ENCODE results near the gene TIAM2.
"Not testable (repeated sequence)": the region's sequence is repeated elsewhere in the genome, so short reads cannot be mapped to it uniquely, and the experiment has no call there.

The TIAM2 gene

GRCh38 chr6:154993026-154993425, 2.1 kb upstream of the TIAM2 start:
- no peak for DNase-seq

- DNase-seq, result no peak
Measured at GRCh38 chr6:154993710-154994109, 1.4 kb upstream of the TIAM2 start.

GRCh38 chr6:154994836-154995253, 270 bp upstream of the TIAM2 start:
- DNase-seq, result no peak

GRCh38 chr6:154996016-154996590, 988 bp downstream of the TIAM2 start:
- no peak for DNase-seq

GRCh38 chr6:154996841-154997311, 1.8 kb downstream of the TIAM2 start:
- no peak for DNase-seq

- no peak for DNase-seq
Measured at GRCh38 chr6:154998855-154999254, 3.7 kb downstream of the TIAM2 start.

- no peak for DNase-seq
Measured at GRCh38 chr6:155001482-155001881, 6.4 kb downstream of the TIAM2 start.

- no peak for DNase-seq
Measured at GRCh38 chr6:155001934-155002333, 6.8 kb downstream of the TIAM2 start.

GRCh38 chr6:155003476-155003875, 8.4 kb downstream of the TIAM2 start:
- no peak for DNase-seq

GRCh38 chr6:155004017-155004416, 8.9 kb downstream of the TIAM2 start:
- no peak for DNase-seq

GRCh38 chr6:155004576-155005372, 9.7 kb downstream of the TIAM2 start:
- no peak for DNase-seq

GRCh38 chr6:155008625-155009024, 13.5 kb downstream of the TIAM2 start:
- no peak for DNase-seq

GRCh38 chr6:155010940-155011339, 15.8 kb downstream of the TIAM2 start:
- no peak for DNase-seq

GRCh38 chr6:155011809-155012291, 16.7 kb downstream of the TIAM2 start:
- no peak for DNase-seq

GRCh38 chr6:155013457-155013876, 18.4 kb downstream of the TIAM2 start:
- no peak for DNase-seq

- DNase-seq, result no peak
Measured at GRCh38 chr6:155014137-155014536, 19.0 kb downstream of the TIAM2 start.

- no peak for DNase-seq
Measured at GRCh38 chr6:155014670-155015300, 19.7 kb downstream of the TIAM2 start.

GRCh38 chr6:155018415-155018814, 23.3 kb downstream of the TIAM2 start:
- not testable (repeated sequence) for DNase-seq

GRCh38 chr6:155021680-155022079, 26.6 kb downstream of the TIAM2 start:
- DNase-seq, result no peak

- DNase-seq, result no peak
Measured at GRCh38 chr6:155022721-155023120, 27.6 kb downstream of the TIAM2 start.

GRCh38 chr6:155023717-155024116, 28.6 kb downstream of the TIAM2 start:
- DNase-seq, result no peak

GRCh38 chr6:155024391-155025027, 29.4 kb downstream of the TIAM2 start:
- no peak for DNase-seq

GRCh38 chr6:155026022-155026705, 31.0 kb downstream of the TIAM2 start:
- DNase-seq, result no peak

All from GF-D8 (cell line).